ENCODE results near the gene BRD9.
"Not testable (repeated sequence)": the region's sequence is repeated elsewhere in the genome, so short reads cannot be mapped to it uniquely, and the experiment has no call there.

BRD9 gene

GRCh38 chr5:843926-844325 is 48.7 kb downstream of the BRD9 start:
- DNase-seq: peak; percentile 60

- DNase-seq: not testable (repeated sequence)
Observed at GRCh38 chr5:843371-843770, 49.2 kb downstream of the BRD9 start.

- not testable (repeated sequence) for DNase-seq
Observed at GRCh38 chr5:842402-843221, 50.0 kb downstream of the BRD9 start.

GRCh38 chr5:841531-842401 is 50.8 kb downstream of the BRD9 start:
- DNase-seq: peak; percentile 53

GRCh38 chr5:840974-841435 is 51.6 kb downstream of the BRD9 start:
- DNase-seq: not testable (repeated sequence)

- DNase-seq: peak; percentile 49
Observed at GRCh38 chr5:840118-840973, 52.3 kb downstream of the BRD9 start.

- DNase-seq: peak; percentile 78
Observed at GRCh38 chr5:838431-838851, 54.2 kb downstream of the BRD9 start.

- peak; percentile 11 for DNase-seq
Observed at GRCh38 chr5:837621-838121, 54.9 kb downstream of the BRD9 start.

GRCh38 chr5:835933-836612 is 56.5 kb downstream of the BRD9 start:
- peak; percentile 47 for DNase-seq

- peak; percentile 12 for DNase-seq
Observed at GRCh38 chr5:834013-834412, 58.6 kb downstream of the BRD9 start.

- not testable (repeated sequence) for DNase-seq
Observed at GRCh38 chr5:828194-828593, 64.4 kb downstream of the BRD9 start.

- DNase-seq: not testable (repeated sequence)
Observed at GRCh38 chr5:825544-825943, 67.1 kb downstream of the BRD9 start.

GRCh38 chr5:821504-821903 is 71.1 kb downstream of the BRD9 start:
- DNase-seq: no peak

- no peak for DNase-seq
Observed at GRCh38 chr5:820245-820644, 72.4 kb downstream of the BRD9 start.

- DNase-seq: no peak
Observed at GRCh38 chr5:819078-819477, 73.5 kb downstream of the BRD9 start.

GRCh38 chr5:816176-816575 is 76.4 kb downstream of the BRD9 start:
- no peak for DNase-seq

GRCh38 chr5:815449-815848 is 77.2 kb downstream of the BRD9 start:
- no peak for DNase-seq

Data from islet precursor cell (in vitro differentiated cells).